GM12892 (cell line): Measurements from ENCODE around the gene SUZ12. TPM values are rescaled to one million over a fixed set of nuclear protein-coding genes. Genes with fewer than 3 reads are reported as not detected.
"Not testable (repeated sequence)": the region's sequence is repeated elsewhere in the genome, so short reads cannot be mapped to it uniquely, and the experiment has no call there.

Experiments used
- DNase-seq: peaks from one replicate; pipeline ENCODE4 v3.0.0; 2011; ENCODE audit not compliant: insufficient read length
- FAIRE-seq: peaks from 2 replicates; lab custom pipeline; 2011; peaks lifted over from hg19 to GRCh38; lab: Jason Lieb, UNC
- POLR2A ChIP-seq: IDR thresholded peaks from 2 replicates; pipeline ENCODE4 v1.6.1; 2011; ENCODE audit warnings: low read depth, low read length, control low read depth
- POLR2AphosphoS5 ChIP-seq: IDR thresholded peaks from 2 replicates; pipeline ENCODE4 v1.6.1; 2011; ENCODE audit warnings: low read depth, low read length, control low read depth
- TAF1 ChIP-seq: IDR thresholded peaks from 2 replicates; pipeline ENCODE4 v1.6.1; 2011; ENCODE audit warnings: low read depth, mild to moderate bottlenecking, control low read depth, low read length, borderline replicate concordance
- polyA plus RNA-seq: library from polyadenylated mRNA; unstranded; fragments of >200 nt; gene quantifications from one replicate; pipeline ENCODE4 v1.2.1, GENCODE V29; 2012; ENCODE audit warnings: missing spikeins, inconsistent platforms; ENCODE audit not compliant: missing spikeins

The SUZ12 gene
- polyA plus RNA-seq, result 48.2 TPM

DNA sequence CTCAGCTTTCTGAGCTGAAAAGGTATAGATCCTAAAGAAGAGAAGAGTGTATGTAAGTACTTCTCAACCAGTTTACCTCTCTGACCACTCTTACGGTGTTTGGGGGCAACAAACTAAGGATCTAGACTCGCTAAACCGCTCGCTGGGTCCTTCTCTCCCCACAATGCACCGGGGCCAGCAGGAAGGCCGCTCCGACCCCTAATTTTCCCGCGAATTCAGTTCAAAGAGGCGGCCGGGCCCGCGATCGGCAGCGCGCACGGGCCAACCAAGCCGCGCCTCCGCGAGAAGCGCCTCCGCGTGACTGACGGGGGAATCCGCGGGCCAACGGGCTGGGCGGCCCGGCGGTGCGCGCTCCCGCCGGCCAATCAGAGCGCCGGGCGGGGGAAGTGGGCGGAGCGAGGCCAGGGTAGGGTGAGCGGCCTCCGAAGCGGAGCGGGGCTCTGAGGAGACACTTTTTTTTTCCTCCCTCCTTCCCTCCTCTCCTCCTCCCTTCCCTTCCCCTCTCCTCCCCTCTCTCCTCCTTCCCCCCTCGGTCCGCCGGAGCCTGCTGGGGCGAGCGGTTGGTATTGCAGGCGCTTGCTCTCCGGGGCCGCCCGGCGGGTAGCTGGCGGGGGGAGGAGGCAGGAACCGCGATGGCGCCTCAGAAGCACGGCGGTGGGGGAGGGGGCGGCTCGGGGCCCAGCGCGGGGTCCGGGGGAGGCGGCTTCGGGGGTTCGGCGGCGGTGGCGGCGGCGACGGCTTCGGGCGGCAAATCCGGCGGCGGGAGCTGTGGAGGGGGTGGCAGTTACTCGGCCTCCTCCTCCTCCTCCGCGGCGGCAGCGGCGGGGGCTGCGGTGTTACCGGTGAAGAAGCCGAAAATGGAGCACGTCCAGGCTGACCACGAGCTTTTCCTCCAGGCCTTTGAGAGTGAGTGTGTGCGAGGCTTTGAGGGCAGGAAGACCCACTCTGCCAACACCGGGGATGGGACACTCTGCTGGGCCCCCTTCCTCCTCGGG, at the start of gene SUZ12:
SUZ12 (plus strand) TSS at position 393 of the 995 bp plus-strand sequence; CDS start at position 633, 240 bp downstream.
- TF ChIP-seq POLR2AphosphoS5 (peak; percentile 76), POLR2A (peak; percentile 78)
- peak; percentile 100 for FAIRE-seq
- peak; percentile 36 for DNase-seq

- FAIRE-seq (peak; percentile 53), DNase-seq (no peak)
- no peak for TF ChIP-seq POLR2AphosphoS5
- no peak for TF ChIP-seq POLR2A
- TF ChIP-seq TAF1, result no peak
These were observed 48.7 kb upstream of the SUZ12 start for GRCh38 chr17:31888124-31888523.

- TF ChIP-seq POLR2A (no peak), TAF1 (no peak), POLR2AphosphoS5 (no peak)
- DNase-seq (no peak), FAIRE-seq (peak; percentile 30)
These were observed 35.9 kb upstream of the SUZ12 start for GRCh38 chr17:31900877-31901276.

GRCh38 chr17:31902693-31903092, 34.1 kb upstream of the SUZ12 start:
- DNase-seq (no peak), FAIRE-seq (peak; percentile 82)
- TF ChIP-seq TAF1 (no peak), POLR2AphosphoS5 (no peak)

- FAIRE-seq, result no peak
- DNase-seq, result no peak
- TF ChIP-seq POLR2A (no peak), TAF1 (no peak), POLR2AphosphoS5 (no peak)
These were observed 33.4 kb upstream of the SUZ12 start for GRCh38 chr17:31903401-31903800.

DNA sequence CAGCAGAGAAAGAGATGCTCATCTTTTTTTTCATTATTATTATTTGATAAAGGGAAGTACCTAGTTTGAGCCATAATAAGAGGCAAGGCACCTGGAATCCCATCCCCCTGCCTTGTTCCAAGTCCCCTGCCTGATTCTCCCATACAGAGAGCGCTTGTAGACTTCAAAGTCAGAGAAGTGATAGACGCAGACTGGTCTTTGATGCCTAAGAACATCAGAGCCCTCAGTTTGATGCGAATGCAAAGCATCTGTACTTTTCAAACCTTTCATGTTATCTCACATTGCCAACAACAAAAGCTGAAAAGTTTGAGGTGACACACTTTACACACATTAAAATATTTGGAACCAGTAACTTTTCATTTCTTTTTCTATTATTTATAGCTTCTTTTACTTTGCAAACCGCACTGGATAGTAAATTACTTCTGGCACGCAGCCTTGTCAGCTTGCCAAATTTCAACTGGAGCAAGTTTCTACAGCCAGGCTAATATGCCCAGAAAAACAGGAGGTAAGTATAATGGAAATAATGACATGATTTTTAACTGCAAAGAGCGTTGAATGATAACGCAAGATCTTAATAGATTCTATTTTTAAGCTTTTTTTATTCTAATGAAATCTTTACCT, 29.4 kb upstream of the SUZ12 start:
- no peak for TF ChIP-seq POLR2AphosphoS5
- TF ChIP-seq POLR2A, result no peak
- no peak for TF ChIP-seq TAF1
- FAIRE-seq, result no peak
- DNase-seq, result no peak

GRCh38 chr17:31908386-31908785, 28.4 kb upstream of the SUZ12 start:
- FAIRE-seq, result no peak
- TF ChIP-seq POLR2A (no peak), POLR2AphosphoS5 (no peak), TAF1 (no peak)
- no peak for DNase-seq

DNA sequence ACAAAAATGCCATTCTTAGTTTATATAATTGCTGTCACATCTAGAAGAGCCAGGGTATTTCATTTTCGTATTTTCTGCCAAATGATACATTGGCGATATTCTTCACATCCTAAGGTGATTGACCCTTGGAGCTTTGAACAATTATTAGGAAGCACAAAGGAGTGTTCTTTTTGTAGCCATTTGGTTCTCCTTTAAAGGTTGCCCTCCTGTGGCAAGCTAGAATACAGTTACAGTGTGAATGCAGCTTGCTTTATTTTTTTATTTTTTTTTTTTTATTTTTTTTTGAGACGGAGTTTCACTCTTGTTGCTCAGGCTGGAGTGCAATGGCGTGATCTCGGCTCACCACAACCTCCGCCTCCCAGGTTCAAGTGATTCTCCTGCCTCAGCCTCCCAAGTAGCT, 24.1 kb upstream of the SUZ12 start:
- not testable (repeated sequence) for DNase-seq, FAIRE-seq

- DNase-seq, result no peak
- TF ChIP-seq POLR2A, result no peak
- TF ChIP-seq TAF1, result no peak
- TF ChIP-seq POLR2AphosphoS5, result no peak
- no peak for FAIRE-seq
These were observed 21.2 kb upstream of the SUZ12 start for GRCh38 chr17:31915456-31916100.

- FAIRE-seq (no peak), DNase-seq (no peak)
- no peak for TF ChIP-seq POLR2AphosphoS5
- TF ChIP-seq POLR2A, result no peak
- TF ChIP-seq TAF1, result no peak
These were observed 20.2 kb upstream of the SUZ12 start for GRCh38 chr17:31916491-31917064.

DNA sequence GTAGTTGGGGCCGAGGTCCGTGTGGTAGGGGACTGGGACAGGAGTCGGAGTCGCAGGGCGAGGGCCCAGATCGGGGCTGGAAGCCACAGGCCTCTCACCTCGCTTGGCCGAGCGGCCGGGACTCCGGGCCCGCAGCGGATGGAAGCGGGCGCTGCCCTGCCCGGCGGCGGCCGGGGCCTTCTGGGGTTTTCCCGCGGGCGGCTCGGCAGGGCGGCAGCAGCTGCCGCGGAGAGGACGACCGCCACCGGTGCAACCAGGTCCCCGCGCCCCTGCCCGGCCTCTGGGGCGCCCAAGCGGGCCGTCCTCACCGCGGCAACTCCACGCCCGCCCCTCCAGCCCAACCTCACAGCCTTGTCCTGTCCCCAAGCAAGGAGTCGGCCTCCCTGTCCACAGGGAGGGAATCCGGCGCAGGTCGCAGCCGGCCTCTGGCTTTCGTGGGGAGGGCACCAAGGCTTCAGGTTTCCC, 19.7 kb upstream of the SUZ12 start:
- no peak for TF ChIP-seq TAF1
- TF ChIP-seq POLR2A, result no peak
- TF ChIP-seq POLR2AphosphoS5, result no peak
- FAIRE-seq, result no peak
- DNase-seq, result peak; percentile 26

GRCh38 chr17:31917721-31918120, 19.1 kb upstream of the SUZ12 start:
- not testable (repeated sequence) for FAIRE-seq, DNase-seq
